GM23248 (cell line): ENCODE results near the gene TRIP10.

ENCODE experiments used
- EZH2 ChIP-seq: fragments of 200-600 bp; sonication (generic); IDR thresholded peaks from 2 replicates; pipeline ENCODE4 v1.6.1; 2018; ENCODE audit warnings: antibody characterized with exemption, mild to moderate bottlenecking; ENCODE audit not compliant: insufficient read depth, poor library complexity, severe bottlenecking
- EZH2phosphoT487 ChIP-seq: fragments of 200-600 bp; sonication (generic); IDR thresholded peaks from 2 replicates; pipeline ENCODE4 v1.6.1; 2018; ENCODE audit warnings: antibody characterized with exemption, moderate library complexity, mild to moderate bottlenecking, low read depth; ENCODE audit not compliant: insufficient read depth

GRCh38 chr19:6788896-6789295 lies 49.4 kb downstream of the TRIP10 start:
- no peak for TF ChIP-seq EZH2
- TF ChIP-seq EZH2phosphoT487 = no peak
